Measurements from ENCODE around the gene GPR179. TPM values are rescaled to one million over a fixed set of nuclear protein-coding genes. Genes with fewer than 3 reads are reported as not detected.

The GPR179 gene
- total RNA-seq, 1 experiment from 2014 or later: 0.09 TPM

GRCh38 chr17:38338053-38338452, 5.7 kb downstream of the GPR179 start (continued):
- TF ChIP-seq HMGXB4 (CRISPR knock-in tag; IDR thresholded peaks at IDR 0.05): no peak

GRCh38 chr17:38336838-38337237, 6.9 kb downstream of the GPR179 start:
- no peak for DNase-seq (ENCODE audit: low spot score)
- CTCF ChIA-PET: interaction anchor here (1.2 kb wide), 1 partner anchor 13 kb away, joined by 4 read pairs; no protein-coding TSS in a partner anchor
- H3K27me3 Mint-ChIP-seq (ENCODE audit: low read depth): no peaks in the 10 kb centered on the region; the same call in 1 of the 2 replicates
- ATAC-seq: no peak
- no peak overlapping the region for H3K4me3 Mint-ChIP-seq
- H3K4me1 Mint-ChIP-seq: peaks cover 16% of the 10 kb centered on the region
- no peaks in the 10 kb centered on the region for H3K36me3 Mint-ChIP-seq
- no peak for TF ChIP-seq ATF6 (CRISPR knock-in tag; IDR thresholded peaks at IDR 0.05)
- no peak for TF ChIP-seq NR2C2 (CRISPR knock-in tag; IDR thresholded peaks at IDR 0.05)
- TF ChIP-seq USF1 (CRISPR knock-in tag; IDR thresholded peaks at IDR 0.05): no peak
- no peak for TF ChIP-seq ARID4B (CRISPR knock-in tag; IDR thresholded peaks at IDR 0.05; ENCODE audit: borderline replicate concordance)
- no peak for TF ChIP-seq RORB (CRISPR knock-in tag; IDR thresholded peaks at IDR 0.05)
- no peak for TF ChIP-seq ZBTB21 (CRISPR knock-in tag; IDR thresholded peaks at IDR 0.05; ENCODE audit: borderline replicate concordance)
- no peak for TF ChIP-seq MXD4 (CRISPR knock-in tag; IDR thresholded peaks at IDR 0.05; ENCODE audit: borderline replicate concordance)
- no peak for TF ChIP-seq FOXK1 (CRISPR knock-in tag; IDR thresholded peaks at IDR 0.05)
- no peak for TF ChIP-seq ZNF219 (CRISPR knock-in tag; IDR thresholded peaks at IDR 0.05; ENCODE audit: borderline replicate concordance)
- TF ChIP-seq ZNF512 (CRISPR knock-in tag; IDR thresholded peaks at IDR 0.05; ENCODE audit: borderline replicate concordance): no peak
- TF ChIP-seq GRHL2 (CRISPR knock-in tag; IDR thresholded peaks at IDR 0.05; ENCODE audit: insufficient replicate concordance, severe bottlenecking): no peak
- no peak for TF ChIP-seq ZNF423 (CRISPR knock-in tag; IDR thresholded peaks at IDR 0.05)
- H3K9me3 Mint-ChIP-seq: no peaks in the 10 kb centered on the region
- no peak overlapping the region for H3K27ac Mint-ChIP-seq
- POLR2A ChIA-PET: no interaction called here
